ENCODE results near the gene ELANE.
"Not testable (repeated sequence)": the region's sequence is repeated elsewhere in the genome, so short reads cannot be mapped to it uniquely, and the experiment has no call there.

ELANE gene

DNA sequence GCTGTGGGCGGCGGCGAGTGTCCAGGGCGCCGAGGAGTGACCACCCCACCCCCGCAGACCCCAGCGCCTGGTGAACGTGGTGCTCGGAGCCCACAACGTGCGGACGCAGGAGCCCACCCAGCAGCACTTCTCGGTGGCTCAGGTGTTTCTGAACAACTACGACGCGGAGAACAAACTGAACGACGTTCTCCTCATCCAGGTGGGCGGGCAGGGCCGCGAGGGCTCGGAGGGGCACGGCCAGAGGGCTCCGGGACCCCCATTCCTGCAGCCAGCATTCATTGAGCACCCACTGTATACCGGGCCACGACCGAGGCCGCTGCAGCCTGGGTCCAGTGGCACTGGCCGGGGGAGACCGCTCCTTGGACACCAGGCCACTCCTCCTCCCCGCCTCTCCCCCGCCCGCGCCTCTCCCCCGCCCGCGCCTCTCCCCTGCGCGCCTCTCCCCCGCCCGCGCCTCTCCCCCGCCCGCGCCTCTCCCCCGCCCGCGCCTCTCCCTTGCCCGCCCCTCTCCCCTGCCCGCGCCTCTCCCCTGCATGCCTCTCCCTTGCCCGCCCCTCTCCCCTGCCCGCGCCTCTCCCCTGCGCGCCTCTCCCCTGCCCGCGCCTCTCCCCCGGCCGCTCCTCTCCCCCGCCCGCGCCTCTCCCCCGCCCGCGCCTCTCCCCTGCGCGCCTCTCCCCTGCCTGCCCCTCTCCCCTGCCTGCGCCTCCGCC lies 8.1 kb upstream of the ELANE start:
- no peak overlapping the region for H3K4me3 ChIP-seq
- no peak for DNase-seq (ENCODE audit: low read depth, low spot score)
- TF ChIP-seq POLR2AphosphoS5 (IDR thresholded peaks at IDR 0.05; ENCODE audit: borderline replicate concordance, low read depth, low read length) (no peak), FOXP2 (optimal IDR thresholded peaks at IDR 0.05; ENCODE audit: control extremely low read depth, extremely low read length, insufficient read depth) (no peak), EZH2 (IDR thresholded peaks at IDR 0.05) (no peak)
- H3K27ac ChIP-seq, result no peak overlapping the region
- H3K36me3 ChIP-seq (ENCODE audit: insufficient read depth, low read length), result no peaks in the 10 kb centered on the region
- no peaks in the 10 kb centered on the region for H3K9me3 ChIP-seq (ENCODE audit: low read depth, low read length)
- H3K9ac ChIP-seq (ENCODE audit: insufficient read length), result no peak overlapping the region

DNA sequence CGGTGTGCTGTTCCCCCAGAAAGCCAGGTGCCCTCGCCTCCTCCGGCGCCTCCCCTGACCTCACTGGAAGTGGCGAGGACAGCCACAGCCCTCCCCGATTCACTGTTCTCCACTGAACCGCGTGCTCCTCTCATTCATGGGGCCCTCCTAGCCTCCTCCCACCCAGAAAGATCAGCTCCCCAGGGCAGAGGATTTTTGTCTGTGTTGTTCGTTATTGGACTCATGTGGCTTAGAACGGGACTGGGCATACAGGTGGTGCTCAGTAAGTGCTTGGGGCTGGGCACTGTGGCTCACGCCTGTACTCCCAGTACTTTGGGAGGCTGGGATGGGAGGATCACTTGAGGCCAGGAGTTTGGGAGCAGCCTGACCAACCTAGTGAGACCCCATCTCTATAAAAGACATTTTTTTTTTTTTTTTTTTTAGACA lies 7.5 kb upstream of the ELANE start:
- Histone ChIP-seq H3K36me3 (ENCODE audit: insufficient read depth, low read length) (no peaks in the 10 kb centered on the region), H3K9me3 (ENCODE audit: low read depth, low read length) (no peaks in the 10 kb centered on the region), H3K27ac (no peak overlapping the region), H3K4me3 (no peak overlapping the region), H3K9ac (ENCODE audit: insufficient read length) (no peak overlapping the region)
- DNase-seq (ENCODE audit: low read depth, low spot score), result no peak
- no peak for TF ChIP-seq FOXP2 (optimal IDR thresholded peaks at IDR 0.05; ENCODE audit: control extremely low read depth, extremely low read length, insufficient read depth)
- no peak for TF ChIP-seq POLR2AphosphoS5 (IDR thresholded peaks at IDR 0.05; ENCODE audit: borderline replicate concordance, low read depth, low read length)
- no peak for TF ChIP-seq EZH2 (IDR thresholded peaks at IDR 0.05)

DNA sequence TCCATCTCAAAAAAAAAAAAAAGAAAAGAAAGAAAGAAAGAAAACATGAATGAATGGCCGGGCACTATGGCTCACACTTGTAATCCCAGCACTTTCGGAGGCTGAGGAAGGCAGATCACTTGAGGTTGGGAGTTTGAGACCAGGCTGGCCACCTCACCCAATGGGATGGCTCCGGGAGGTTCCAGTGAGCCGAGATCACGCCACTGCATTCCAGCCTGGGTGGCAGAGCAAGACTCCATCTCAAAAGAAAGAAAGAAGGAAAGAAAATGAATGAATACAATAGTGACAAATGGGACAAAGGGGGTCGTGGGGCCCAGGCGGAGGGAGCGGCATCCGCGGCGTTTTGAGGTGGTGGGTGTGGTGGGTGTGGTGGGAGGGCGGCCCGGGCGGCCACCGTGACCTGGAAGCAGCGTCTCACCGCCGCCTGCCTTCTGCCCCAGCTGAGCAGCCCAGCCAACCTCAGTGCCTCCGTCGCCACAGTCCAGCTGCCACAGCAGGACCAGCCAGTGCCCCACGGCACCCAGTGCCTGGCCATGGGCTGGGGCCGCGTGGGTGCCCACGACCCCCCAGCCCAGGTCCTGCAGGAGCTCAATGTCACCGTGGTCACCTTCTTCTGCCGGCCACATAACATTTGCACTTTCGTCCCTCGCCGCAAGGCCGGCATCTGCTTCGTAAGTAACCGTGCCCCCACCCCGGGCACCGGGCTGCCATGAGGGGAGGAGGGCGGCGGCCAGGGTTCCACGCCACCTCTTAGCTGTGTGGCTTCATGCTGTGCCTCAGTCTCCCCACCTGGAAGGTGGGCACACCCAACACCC lies 6.2 kb upstream of the ELANE start:
- Histone ChIP-seq H3K36me3 (ENCODE audit: insufficient read depth, low read length) (no peaks in the 10 kb centered on the region), H3K9me3 (ENCODE audit: low read depth, low read length) (no peaks in the 10 kb centered on the region), H3K9ac (ENCODE audit: insufficient read length) (no peak overlapping the region), H3K27ac (no peak overlapping the region), H3K4me3 (no peak overlapping the region)
- DNase-seq (ENCODE audit: low read depth, low spot score), result no peak
- TF ChIP-seq EZH2 (IDR thresholded peaks at IDR 0.05) (no peak), FOXP2 (optimal IDR thresholded peaks at IDR 0.05; ENCODE audit: control extremely low read depth, extremely low read length, insufficient read depth) (no peak), POLR2AphosphoS5 (IDR thresholded peaks at IDR 0.05; ENCODE audit: borderline replicate concordance, low read depth, low read length) (no peak)

DNA sequence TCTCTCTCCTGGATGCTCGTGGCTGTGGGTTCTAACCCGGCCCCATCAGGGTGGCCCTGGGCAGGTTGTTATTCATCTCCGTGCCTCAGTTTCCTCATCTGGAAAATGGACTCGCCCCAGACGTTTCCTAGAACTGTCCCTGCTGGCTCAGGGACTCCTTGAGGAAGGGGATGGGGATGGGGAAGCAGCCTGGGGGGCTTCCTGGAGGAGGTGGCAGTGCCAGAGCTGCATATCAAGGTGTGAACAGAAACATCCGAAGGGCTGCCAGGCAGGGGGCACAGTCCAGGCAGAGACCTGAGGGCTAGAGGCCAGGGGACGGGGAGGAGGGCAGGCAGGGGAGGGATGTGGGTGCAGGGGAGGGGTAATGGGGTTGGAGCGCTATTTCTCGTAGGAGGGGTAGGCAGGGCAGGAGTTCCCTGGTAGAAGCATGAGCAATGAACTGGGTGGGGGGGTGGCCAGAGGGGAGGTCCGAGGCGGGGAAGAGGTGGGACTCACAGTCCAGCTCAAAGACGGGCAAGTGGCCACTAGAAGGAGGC lies 3.6 kb upstream of the ELANE start:
- TF ChIP-seq EZH2 (IDR thresholded peaks at IDR 0.05) (no peak), POLR2AphosphoS5 (IDR thresholded peaks at IDR 0.05; ENCODE audit: borderline replicate concordance, low read depth, low read length) (no peak), FOXP2 (optimal IDR thresholded peaks at IDR 0.05; ENCODE audit: control extremely low read depth, extremely low read length, insufficient read depth) (no peak)
- no peak overlapping the region for H3K27ac ChIP-seq
- H3K4me3 ChIP-seq, result no peak overlapping the region
- no peak for DNase-seq (ENCODE audit: low read depth, low spot score)
- no peaks in the 10 kb centered on the region for H3K36me3 ChIP-seq (ENCODE audit: insufficient read depth, low read length)
- H3K9me3 ChIP-seq (ENCODE audit: low read depth, low read length), result no peaks in the 10 kb centered on the region
- H3K9ac ChIP-seq (ENCODE audit: insufficient read length), result no peak overlapping the region

DNA sequence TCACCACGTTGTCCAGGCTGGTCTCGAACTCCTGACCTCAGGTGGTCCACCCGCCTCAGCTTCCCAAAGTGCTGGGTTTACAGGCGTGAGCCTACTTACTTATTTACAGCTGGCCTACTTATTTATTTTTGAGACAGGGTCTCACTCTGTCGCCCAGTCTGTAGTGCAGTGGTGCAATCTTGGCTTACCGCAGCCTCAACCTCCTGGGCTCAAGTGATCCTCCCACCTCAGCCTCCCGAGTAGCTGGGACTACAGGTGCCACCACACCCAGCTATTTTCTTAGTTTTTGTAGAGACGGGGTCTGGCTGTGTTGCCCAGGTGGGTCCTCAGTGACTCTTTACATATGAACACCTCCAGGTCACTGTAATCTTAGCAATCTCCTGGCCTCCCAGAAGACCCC lies 2.9 kb upstream of the ELANE start:
- H3K9me3 ChIP-seq (ENCODE audit: low read depth, low read length); H3K36me3 ChIP-seq (ENCODE audit: insufficient read depth, low read length); H3K27ac ChIP-seq; H3K9ac ChIP-seq (ENCODE audit: insufficient read length); DNase-seq (ENCODE audit: low read depth, low spot score); H3K4me3 ChIP-seq: not testable (repeated sequence)

DNA sequence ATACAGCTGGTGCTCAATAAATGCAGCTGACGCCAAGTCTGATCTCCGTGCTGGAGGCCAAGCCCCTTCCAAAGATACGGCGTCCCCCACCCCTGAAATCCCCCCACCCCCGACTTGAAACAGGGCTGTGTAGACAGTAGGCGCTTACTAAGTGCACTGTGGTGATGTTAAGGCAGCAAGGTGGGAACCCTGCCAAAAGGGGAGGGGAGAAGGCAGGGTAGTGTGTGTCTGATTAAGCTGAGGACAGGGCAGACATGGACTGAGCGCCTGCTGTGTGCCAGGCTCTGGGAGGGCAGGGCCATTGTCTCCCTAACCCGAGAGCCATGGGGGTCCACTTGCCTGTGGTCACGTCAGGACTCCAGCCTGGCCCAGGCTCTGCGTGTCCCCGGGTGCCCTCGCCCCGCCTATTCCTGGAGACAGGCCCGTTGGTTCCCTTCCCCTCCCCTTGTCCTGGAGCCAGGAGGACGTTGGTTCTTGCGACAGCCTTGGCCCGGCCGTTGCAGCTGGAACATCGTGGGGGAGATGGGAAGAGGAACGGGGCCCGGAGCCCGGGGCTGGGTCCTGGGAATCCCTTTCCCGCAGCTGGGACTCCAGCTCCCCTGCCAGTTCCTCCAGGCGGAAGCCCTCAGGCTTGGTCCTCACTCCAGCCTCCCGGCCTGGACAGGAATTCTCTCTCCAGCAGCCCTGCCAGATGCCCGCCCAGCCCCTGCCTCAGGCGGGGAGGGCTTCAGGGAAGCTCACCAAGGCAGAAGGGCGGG lies 1.7 kb upstream of the ELANE start:
- Histone ChIP-seq H3K36me3 (ENCODE audit: insufficient read depth, low read length) (no peaks in the 10 kb centered on the region), H3K27ac (no peak overlapping the region), H3K4me3 (no peak overlapping the region), H3K9me3 (ENCODE audit: low read depth, low read length) (no peaks in the 10 kb centered on the region), H3K9ac (ENCODE audit: insufficient read length) (no peak overlapping the region)
- no peak for DNase-seq (ENCODE audit: low read depth, low spot score)
- TF ChIP-seq EZH2 (IDR thresholded peaks at IDR 0.05), result no peak
- TF ChIP-seq POLR2AphosphoS5 (IDR thresholded peaks at IDR 0.05; ENCODE audit: borderline replicate concordance, low read depth, low read length), result no peak
- no peak for TF ChIP-seq FOXP2 (optimal IDR thresholded peaks at IDR 0.05; ENCODE audit: control extremely low read depth, extremely low read length, insufficient read depth)

DNA sequence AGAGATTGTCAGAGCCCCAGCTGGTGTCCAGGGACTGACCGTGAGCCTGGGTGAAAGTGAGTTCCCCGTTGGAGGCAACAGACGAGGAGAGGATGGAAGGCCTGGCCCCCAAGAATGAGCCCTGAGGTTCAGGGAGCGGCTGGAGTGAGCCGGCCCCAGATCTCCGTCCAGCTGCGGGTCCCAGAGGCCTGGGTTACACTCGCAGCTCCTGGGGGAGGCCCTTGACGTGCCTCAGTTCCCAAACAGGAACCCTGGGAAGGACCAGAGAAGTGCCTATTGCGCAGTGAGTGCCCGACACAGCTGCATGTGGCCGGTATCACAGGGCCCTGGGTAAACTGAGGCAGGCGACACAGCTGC lies 1.1 kb upstream of the ELANE start:
- Histone ChIP-seq H3K9ac (ENCODE audit: insufficient read length) (no peak overlapping the region), H3K9me3 (ENCODE audit: low read depth, low read length) (no peaks in the 10 kb centered on the region), H3K4me3 (no peak overlapping the region), H3K27ac (no peak overlapping the region), H3K36me3 (ENCODE audit: insufficient read depth, low read length) (no peaks in the 10 kb centered on the region)
- TF ChIP-seq EZH2 (IDR thresholded peaks at IDR 0.05) (no peak), FOXP2 (optimal IDR thresholded peaks at IDR 0.05; ENCODE audit: control extremely low read depth, extremely low read length, insufficient read depth) (no peak), POLR2AphosphoS5 (IDR thresholded peaks at IDR 0.05; ENCODE audit: borderline replicate concordance, low read depth, low read length) (no peak)
- DNase-seq (ENCODE audit: low read depth, low spot score), result no peak

DNA sequence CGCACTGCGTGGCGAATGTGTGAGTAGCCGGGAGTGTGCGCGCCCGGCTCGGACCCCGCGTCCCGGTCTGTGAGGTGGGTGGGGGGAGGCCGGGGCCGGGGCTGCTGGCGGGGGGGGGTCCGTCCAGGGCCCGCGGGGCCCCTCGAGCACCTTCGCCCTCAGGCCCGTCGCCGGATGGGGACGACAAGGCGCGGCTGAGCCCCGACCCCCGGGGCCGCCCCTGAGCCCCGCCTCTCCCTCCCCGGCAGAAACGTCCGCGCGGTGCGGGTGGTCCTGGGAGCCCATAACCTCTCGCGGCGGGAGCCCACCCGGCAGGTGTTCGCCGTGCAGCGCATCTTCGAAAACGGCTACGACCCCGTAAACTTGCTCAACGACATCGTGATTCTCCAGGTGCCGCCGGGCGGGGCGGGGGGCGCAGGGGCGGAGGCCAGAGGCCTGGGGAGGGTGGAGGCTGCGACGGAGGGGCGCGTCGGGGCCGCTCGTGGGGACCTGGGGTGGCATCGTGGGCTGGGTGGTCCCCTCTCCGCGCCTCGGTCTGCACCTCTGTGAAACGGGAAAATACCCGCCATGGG lies 997 bp downstream of the ELANE start:
- no peak overlapping the region for H3K4me3 ChIP-seq
- H3K36me3 ChIP-seq (ENCODE audit: insufficient read depth, low read length), result no peaks in the 10 kb centered on the region
- H3K9me3 ChIP-seq (ENCODE audit: low read depth, low read length), result no peaks in the 10 kb centered on the region
- no peak for TF ChIP-seq EZH2 (IDR thresholded peaks at IDR 0.05)
- no peak for TF ChIP-seq POLR2AphosphoS5 (IDR thresholded peaks at IDR 0.05; ENCODE audit: borderline replicate concordance, low read depth, low read length)
- TF ChIP-seq FOXP2 (optimal IDR thresholded peaks at IDR 0.05; ENCODE audit: control extremely low read depth, extremely low read length, insufficient read depth), result no peak
- H3K9ac ChIP-seq (ENCODE audit: insufficient read length), result no peak overlapping the region
- no peak overlapping the region for H3K27ac ChIP-seq
- no peak for DNase-seq (ENCODE audit: low read depth, low spot score)

DNA sequence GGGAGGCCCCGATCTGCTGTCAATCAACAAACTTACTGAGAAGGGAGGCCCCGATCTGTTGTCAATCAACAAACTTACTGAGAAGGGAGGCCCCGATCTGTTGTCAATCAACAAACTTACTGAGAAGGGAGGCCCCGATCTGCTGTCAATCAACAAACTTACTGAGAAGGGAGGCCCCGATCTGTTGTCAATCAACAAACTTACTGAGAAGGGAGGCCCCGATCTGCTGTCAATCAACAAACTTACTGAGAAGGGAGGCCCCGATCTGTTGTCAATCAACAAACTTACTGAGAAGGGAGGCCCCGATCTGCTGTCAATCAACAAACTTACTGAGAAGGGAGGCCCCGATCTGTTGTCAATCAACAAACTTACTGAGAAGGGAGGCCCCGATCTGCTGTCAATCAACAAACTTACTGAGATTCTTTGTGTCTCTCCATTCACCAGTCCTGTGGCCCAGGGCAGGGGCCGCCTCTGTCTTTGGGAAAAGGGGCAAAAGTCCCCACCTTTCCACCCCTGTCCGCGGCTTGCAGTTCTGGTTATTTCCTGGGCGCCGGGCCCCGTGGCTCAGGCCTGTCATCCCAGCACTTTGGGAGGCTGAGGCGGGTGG lies 1.6 kb downstream of the ELANE start:
- not testable (repeated sequence) for DNase-seq (ENCODE audit: low read depth, low spot score); H3K27ac ChIP-seq; H3K9me3 ChIP-seq (ENCODE audit: low read depth, low read length); H3K4me3 ChIP-seq; H3K36me3 ChIP-seq (ENCODE audit: insufficient read depth, low read length); H3K9ac ChIP-seq (ENCODE audit: insufficient read length)
